ENCODE measurements around the gene CCDC112. TPM values are rescaled to one million over a fixed set of nuclear protein-coding genes. Genes with fewer than 3 reads are reported as not detected.

CCDC112 gene
- total and polyA plus RNA-seq, 8 donors: 6.0 to 22.0 (median 15.9) TPM

DNA sequence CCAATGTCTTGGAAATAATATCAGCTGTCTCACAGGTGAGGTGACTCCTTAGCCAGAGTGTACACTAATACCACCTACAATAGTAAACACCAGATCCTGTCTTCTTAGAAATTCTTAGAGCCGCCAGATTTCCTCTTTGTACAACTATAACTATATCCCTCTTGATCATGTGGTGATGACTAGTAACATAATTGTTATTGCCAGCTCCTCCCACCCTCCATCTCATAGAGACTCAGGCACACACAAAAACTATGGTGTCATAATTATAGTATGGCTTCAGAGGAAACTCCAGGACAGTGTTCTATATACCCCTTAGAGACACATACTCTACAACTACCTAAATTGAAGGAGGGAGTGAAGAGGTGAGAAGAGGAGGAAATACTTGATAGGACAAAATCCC, 66.8 kb downstream of the CCDC112 start:
- no peak for DNase-seq
- no peak overlapping the region for H3K27ac ChIP-seq
- no peaks in the 10 kb centered on the region for H3K4me1 ChIP-seq
- H3K27me3 ChIP-seq: no peaks in the 10 kb centered on the region
- no peak overlapping the region for H3K4me3 ChIP-seq
- no peak for ATAC-seq
- intact Hi-C loops (cut with DNase I): no loop called here
- no peaks in the 10 kb centered on the region for H3K9me3 ChIP-seq
- TF ChIP-seq, protein P1, sequence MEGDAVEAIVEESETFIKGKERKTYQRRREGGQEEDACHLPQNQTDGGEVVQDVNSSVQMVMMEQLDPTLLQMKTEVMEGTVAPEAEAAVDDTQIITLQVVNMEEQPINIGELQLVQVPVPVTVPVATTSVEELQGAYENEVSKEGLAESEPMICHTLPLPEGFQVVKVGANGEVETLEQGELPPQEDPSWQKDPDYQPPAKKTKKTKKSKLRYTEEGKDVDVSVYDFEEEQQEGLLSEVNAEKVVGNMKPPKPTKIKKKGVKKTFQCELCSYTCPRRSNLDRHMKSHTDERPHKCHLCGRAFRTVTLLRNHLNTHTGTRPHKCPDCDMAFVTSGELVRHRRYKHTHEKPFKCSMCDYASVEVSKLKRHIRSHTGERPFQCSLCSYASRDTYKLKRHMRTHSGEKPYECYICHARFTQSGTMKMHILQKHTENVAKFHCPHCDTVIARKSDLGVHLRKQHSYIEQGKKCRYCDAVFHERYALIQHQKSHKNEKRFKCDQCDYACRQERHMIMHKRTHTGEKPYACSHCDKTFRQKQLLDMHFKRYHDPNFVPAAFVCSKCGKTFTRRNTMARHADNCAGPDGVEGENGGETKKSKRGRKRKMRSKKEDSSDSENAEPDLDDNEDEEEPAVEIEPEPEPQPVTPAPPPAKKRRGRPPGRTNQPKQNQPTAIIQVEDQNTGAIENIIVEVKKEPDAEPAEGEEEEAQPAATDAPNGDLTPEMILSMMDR (IDR thresholded peaks at IDR 0.05): no peak
- peaks cover 0 to 48% of the 10 kb centered on the region in 2 donors for H3K36me3 ChIP-seq

DNA sequence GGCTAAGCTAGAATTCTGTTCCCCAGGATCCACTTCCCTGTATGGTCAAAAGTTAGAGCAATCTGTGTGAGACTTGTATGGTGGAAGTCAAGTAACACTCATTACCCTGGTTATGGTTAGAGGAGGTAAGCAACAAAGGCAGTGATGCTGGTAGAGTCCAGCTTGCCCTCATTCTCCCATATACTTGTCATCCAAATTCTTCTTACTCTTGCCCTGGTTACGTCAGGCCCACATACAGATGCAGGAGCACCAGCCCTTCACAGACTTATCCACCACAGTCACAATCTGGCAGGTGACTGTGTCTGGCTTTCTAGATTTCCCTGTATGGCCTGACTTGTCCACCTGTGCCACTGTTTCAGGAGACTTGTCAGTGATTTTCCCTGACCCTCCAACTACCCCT, 69.2 kb downstream of the CCDC112 start:
- intact Hi-C loops (cut with DNase I): no loop called here
- ATAC-seq (no peak), DNase-seq (no peak)
- TF ChIP-seq, protein P1 (IDR thresholded peaks at IDR 0.05): no peak
- Histone ChIP-seq H3K4me3 (no peak overlapping the region), H3K4me1 (no peaks in the 10 kb centered on the region), H3K36me3 (peaks cover 0 to 67% of the 10 kb centered on the region in 2 donors), H3K9me3 (no peaks in the 10 kb centered on the region), H3K27ac (no peak overlapping the region), H3K27me3 (no peaks in the 10 kb centered on the region)

Other genes starting within 250 kb of the CCDC112 start
- 1 to 10 TPM; 4.4 to 6.9 TPM for gene TRIM36, start 126.7 kb downstream of the CCDC112 start, total RNA-seq
- 1 to 10 TPM in 5 of 6 donors, under 1 TPM in 1; 0.98 to 2.2 (median 1.5) TPM for gene TRIM36, start 126.7 kb downstream of the CCDC112 start, polyA plus RNA-seq (ENCODE audit: insufficient read length in 6 of 6)
- 10 to 100 TPM; 42.7 to 46.5 TPM for gene PGGT1B, start 33.8 kb downstream of the CCDC112 start, total RNA-seq
- gene PGGT1B, start 33.8 kb downstream of the CCDC112 start, polyA plus RNA-seq (ENCODE audit: insufficient read length in 6 of 6): 10 to 100 TPM; 27.7 to 38.1 (median 34.9) TPM
- 10 to 100 TPM; 22.7 to 28.7 TPM for gene FEM1C, start 248.1 kb upstream of the CCDC112 start, total RNA-seq
- 10 to 100 TPM; 21.1 to 24.8 (median 23.3) TPM for gene FEM1C, start 248.1 kb upstream of the CCDC112 start, polyA plus RNA-seq (ENCODE audit: insufficient read length in 6 of 6)